Progenitor cell of endocrine pancreas (in vitro differentiated cells): ENCODE results near the gene RPTOR. TPM values are rescaled to one million over a fixed set of nuclear protein-coding genes. Genes with fewer than 3 reads are reported as not detected.

Experiments
- DNase-seq: peaks from one replicate; pipeline ENCODE4 v3.0.0; 2021; ENCODE audit warnings: low spot score; ENCODE audit not compliant: unreplicated experiment
- H3K27ac Mint-ChIP-seq: 2 replicates; pipeline ENCODE4 v1.8.0; 2021; ENCODE audit warnings: mild to moderate bottlenecking, moderate library complexity, mixed read lengths
- H3K27me3 Mint-ChIP-seq: 2 replicates; pipeline ENCODE4 v1.8.0; 2021; ENCODE audit warnings: mixed read lengths
- H3K36me3 Mint-ChIP-seq: 2 replicates; pipeline ENCODE4 v1.8.0; 2022; ENCODE audit warnings: mixed read lengths; ENCODE audit not compliant: insufficient read depth
- H3K4me1 Mint-ChIP-seq: 2 replicates; pipeline ENCODE4 v1.8.0; 2021; ENCODE audit warnings: low read depth, mixed read lengths
- H3K4me3 Mint-ChIP-seq: 2 replicates; pipeline ENCODE4 v1.8.0; 2021; ENCODE audit warnings: low read depth, mild to moderate bottlenecking, moderate library complexity, mixed read lengths
- H3K9me3 Mint-ChIP-seq: 2 replicates; pipeline ENCODE4 v1.8.0; 2021; ENCODE audit warnings: low read depth, mixed read lengths
- CTCF ChIP-seq: fragments of 200-600 bp; sonication (generic); IDR thresholded peaks from one replicate; pipeline ENCODE4 v1.5.0; 2021; ENCODE audit warnings: antibody characterized with exemption, mild to moderate bottlenecking; ENCODE audit not compliant: unreplicated experiment
- total RNA-seq: library from RNA; stranded (reverse); gene quantifications from 2 replicates; pipeline ENCODE4 v1.2.1, GENCODE V29; 2021

The RPTOR gene
- total RNA-seq, 1 donor from 2014 or later, result 40.0 TPM

GRCh38 chr17:80830020-80830780 is 285.6 kb downstream of the RPTOR start:
- no peak for DNase-seq
- no peak overlapping the region for H3K27ac Mint-ChIP-seq
- H3K36me3 Mint-ChIP-seq, result peaks cover 10% of the 10 kb centered on the region
- H3K27me3 Mint-ChIP-seq, result peaks cover 2% of the 10 kb centered on the region
- TF ChIP-seq CTCF, result no peak
- H3K4me1 Mint-ChIP-seq, result peaks cover 11% of the 10 kb centered on the region
- no peaks in the 10 kb centered on the region for H3K9me3 Mint-ChIP-seq
- no peak overlapping the region for H3K4me3 Mint-ChIP-seq

GRCh38 chr17:80831491-80831890 is 286.9 kb downstream of the RPTOR start:
- no peak overlapping the region for H3K4me3 Mint-ChIP-seq
- no peaks in the 10 kb centered on the region for H3K9me3 Mint-ChIP-seq
- TF ChIP-seq CTCF, result no peak
- DNase-seq, result no peak
- H3K36me3 Mint-ChIP-seq, result peaks cover 14% of the 10 kb centered on the region
- H3K27me3 Mint-ChIP-seq, result peaks cover 2% of the 10 kb centered on the region
- H3K27ac Mint-ChIP-seq, result no peak overlapping the region
- peaks cover 11% of the 10 kb centered on the region for H3K4me1 Mint-ChIP-seq

GRCh38 chr17:80832266-80832676 is 287.6 kb downstream of the RPTOR start:
- DNase-seq, result no peak
- no peak overlapping the region for H3K4me3 Mint-ChIP-seq
- peaks cover 2% of the 10 kb centered on the region for H3K27me3 Mint-ChIP-seq
- peak overlapping the region; percentile 96 for H3K27ac Mint-ChIP-seq
- TF ChIP-seq CTCF, result no peak
- no peaks in the 10 kb centered on the region for H3K9me3 Mint-ChIP-seq
- H3K4me1 Mint-ChIP-seq, result peaks cover 11% of the 10 kb centered on the region
- peaks cover 14% of the 10 kb centered on the region for H3K36me3 Mint-ChIP-seq

GRCh38 chr17:80832888-80833583 is 288.4 kb downstream of the RPTOR start:
- no peak for TF ChIP-seq CTCF
- H3K27ac Mint-ChIP-seq, result peak overlapping the region; percentile 96
- peak overlapping the region; percentile 66 for H3K4me3 Mint-ChIP-seq
- peaks cover 2% of the 10 kb centered on the region for H3K27me3 Mint-ChIP-seq
- no peaks in the 10 kb centered on the region for H3K9me3 Mint-ChIP-seq
- peaks cover 14% of the 10 kb centered on the region for H3K36me3 Mint-ChIP-seq
- peaks cover 11% of the 10 kb centered on the region for H3K4me1 Mint-ChIP-seq
- peak; percentile 52 for DNase-seq

GRCh38 chr17:80833952-80834892 is 289.6 kb downstream of the RPTOR start:
- Mint-ChIP-seq H3K4me1 (peaks cover 11% of the 10 kb centered on the region), H3K27ac (peak overlapping the region; percentile 41), H3K4me3 (no peak overlapping the region), H3K36me3 (peaks cover 16% of the 10 kb centered on the region), H3K27me3 (peaks cover 2% of the 10 kb centered on the region), H3K9me3 (no peaks in the 10 kb centered on the region)
- no peak for DNase-seq
- TF ChIP-seq CTCF, result no peak
